HepG2 (cell line): ENCODE results near the gene ZFP36L2. TPM values are rescaled to one million over a fixed set of nuclear protein-coding genes. Genes with fewer than 3 reads are reported as not detected.

Experiments
- AGO2 ChIP-seq: fragments of 200-400 bp; formaldehyde crosslinking; optimal IDR thresholded peaks from 2 replicates; pipeline ENCODE3; 2017; ENCODE audit warnings: mild to moderate bottlenecking, low read depth, low read length, moderate library complexity
- ARHGAP35 ChIP-seq: sonication (generic); formaldehyde crosslinking; IDR thresholded peaks from 2 replicates; pipeline ENCODE4 v1.9.0; 2022; ENCODE audit warnings: mild to moderate bottlenecking, inconsistent platforms, moderate library complexity, missing genetic modification reagents, borderline replicate concordance
- GMEB2 ChIP-seq: IDR thresholded peaks from 2 replicates; pipeline ENCODE4 v1.6.1; 2016; ENCODE audit warnings: missing biosample characterization, missing genetic modification reagents, low read depth
- HIC2 ChIP-seq: sonication (generic); formaldehyde crosslinking; IDR thresholded peaks from 2 replicates; pipeline ENCODE4 v1.9.0; 2022; ENCODE audit warnings: low read depth, missing genetic modification reagents
- HOXA9 ChIP-seq: sonication (generic); formaldehyde crosslinking; IDR thresholded peaks from 2 replicates; pipeline ENCODE4 v1.8.1; 2022; ENCODE audit warnings: missing genetic modification reagents, mild to moderate bottlenecking, moderate library complexity, borderline replicate concordance
- ISX ChIP-seq: sonication (generic); formaldehyde crosslinking; conservative IDR thresholded peaks from 2 replicates; pipeline ENCODE4 v1.5.0; 2020; ENCODE audit warnings: missing genetic modification reagents
- MEIS2 ChIP-seq: sonication (generic); formaldehyde crosslinking; IDR thresholded peaks from 2 replicates; pipeline ENCODE4 v1.9.0; 2021; ENCODE audit warnings: mild to moderate bottlenecking, missing genetic modification reagents
- NPAS2 ChIP-seq: sonication (generic); formaldehyde crosslinking; IDR thresholded peaks from 2 replicates; pipeline ENCODE4 v1.8.0; 2022; ENCODE audit warnings: mild to moderate bottlenecking, missing genetic modification reagents, borderline replicate concordance
- RAD51 ChIP-seq: fragments of 450-650 bp; IDR thresholded peaks from 2 replicates; pipeline ENCODE4 v1.6.1; 2016; ENCODE audit warnings: borderline replicate concordance
- SMYD3 ChIP-seq: sonication (generic); formaldehyde crosslinking; IDR thresholded peaks from 2 replicates; pipeline ENCODE4 v1.8.1; 2023; ENCODE audit warnings: mild to moderate bottlenecking, missing genetic modification reagents
- THYN1 ChIP-seq: sonication (generic); formaldehyde crosslinking; IDR thresholded peaks from 2 replicates; pipeline ENCODE4 v1.8.1; 2023; ENCODE audit warnings: low read depth, mild to moderate bottlenecking, moderate library complexity, missing genetic modification reagents, borderline replicate concordance
- ZNF280B ChIP-seq: sonication (generic); formaldehyde crosslinking; IDR thresholded peaks from 2 replicates; pipeline ENCODE4 v1.5.0; 2020; ENCODE audit warnings: missing genetic modification reagents, mild to moderate bottlenecking, borderline replicate concordance
- ZNF335 ChIP-seq: sonication (generic); formaldehyde crosslinking; IDR thresholded peaks from 2 replicates; pipeline ENCODE4 v1.4.0; 2020; ENCODE audit warnings: missing genetic modification reagents
- polyA plus RNA-seq, 8 experiments: library from polyadenylated mRNA; depleted of rRNA in 3 of 8; stranded (reverse) in 7 of 8; unstranded in 1 of 8; fragments of >200 nt; fragmentation: Illumina TruSeq in 4 of 8; extraction: Trizol in 4 of 8; gene quantifications; 2 replicates each; pipeline versions ENCODE4 v1.2.1 to v1.2.3, GENCODE V29; 2011 to 2016; ENCODE audit warnings: low read depth in 4 of 8, missing spikeins in 1 of 8, mixed read lengths in 1 of 8; ENCODE audit not compliant: insufficient read depth in 1 of 8
- total RNA-seq, 5 experiments: library from RNA; depleted of rRNA; stranded (reverse); fragments of >200 nt; fragmentation: Illumina TruSeq; extraction: Trizol; gene quantifications; 2 replicates each; pipeline ENCODE4 v1.2.3, GENCODE V29; 2016; ENCODE audit warnings: low read depth in 1 of 5
- TF ChIP-seq, protein P1 (sequence below): IDR thresholded peaks from 2 replicates; pipeline ENCODE4 v1.6.1; 2016; ENCODE audit warnings: low read depth, control low read depth
- TF ChIP-seq, protein P2 (sequence below), 2 experiments: sonication (generic) in 1 of 2; formaldehyde crosslinking in 1 of 2; IDR thresholded peaks; 2 replicates each; pipeline versions ENCODE4 v1.4.0 to v1.6.1; 2016 to 2020; ENCODE audit warnings: borderline replicate concordance in 1 of 2, low read depth in 1 of 2, mild to moderate bottlenecking in 1 of 2, missing genetic modification reagents in 1 of 2

ZFP36L2 gene
- total and polyA plus RNA-seq, 2 of the 13 experiments (the other 11 are each of a cell fraction or from before 2014, with no cell fraction given) = 11.2 to 21.8 TPM

- TF ChIP-seq, protein P1, sequence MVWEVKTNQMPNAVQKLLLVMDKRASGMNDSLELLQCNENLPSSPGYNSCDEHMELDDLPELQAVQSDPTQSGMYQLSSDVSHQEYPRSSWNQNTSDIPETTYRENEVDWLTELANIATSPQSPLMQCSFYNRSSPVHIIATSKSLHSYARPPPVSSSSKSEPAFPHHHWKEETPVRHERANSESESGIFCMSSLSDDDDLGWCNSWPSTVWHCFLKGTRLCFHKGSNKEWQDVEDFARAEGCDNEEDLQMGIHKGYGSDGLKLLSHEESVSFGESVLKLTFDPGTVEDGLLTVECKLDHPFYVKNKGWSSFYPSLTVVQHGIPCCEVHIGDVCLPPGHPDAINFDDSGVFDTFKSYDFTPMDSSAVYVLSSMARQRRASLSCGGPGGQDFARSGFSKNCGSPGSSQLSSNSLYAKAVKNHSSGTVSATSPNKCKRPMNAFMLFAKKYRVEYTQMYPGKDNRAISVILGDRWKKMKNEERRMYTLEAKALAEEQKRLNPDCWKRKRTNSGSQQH = 0 out of 2 replicates have a peak, but pooled peaks have one; percentile 15
- TF ChIP-seq NPAS2 (CRISPR knock-in tag) = no peak
- TF ChIP-seq ISX (CRISPR knock-in tag) = 0 out of 2 replicates have a peak, but pooled peaks have one; percentile 59
- TF ChIP-seq MEIS2 (CRISPR knock-in tag) = peak; percentile 19; the same call in 1 of the 2 replicates
- peak; percentile 84; the same call in 1 of the 2 replicates for TF ChIP-seq HOXA9
- TF ChIP-seq AGO2 = peak; percentile 100
- TF ChIP-seq THYN1 = 0 out of 2 replicates have a peak, but pooled peaks have one; percentile 75
- TF ChIP-seq, protein P2, sequence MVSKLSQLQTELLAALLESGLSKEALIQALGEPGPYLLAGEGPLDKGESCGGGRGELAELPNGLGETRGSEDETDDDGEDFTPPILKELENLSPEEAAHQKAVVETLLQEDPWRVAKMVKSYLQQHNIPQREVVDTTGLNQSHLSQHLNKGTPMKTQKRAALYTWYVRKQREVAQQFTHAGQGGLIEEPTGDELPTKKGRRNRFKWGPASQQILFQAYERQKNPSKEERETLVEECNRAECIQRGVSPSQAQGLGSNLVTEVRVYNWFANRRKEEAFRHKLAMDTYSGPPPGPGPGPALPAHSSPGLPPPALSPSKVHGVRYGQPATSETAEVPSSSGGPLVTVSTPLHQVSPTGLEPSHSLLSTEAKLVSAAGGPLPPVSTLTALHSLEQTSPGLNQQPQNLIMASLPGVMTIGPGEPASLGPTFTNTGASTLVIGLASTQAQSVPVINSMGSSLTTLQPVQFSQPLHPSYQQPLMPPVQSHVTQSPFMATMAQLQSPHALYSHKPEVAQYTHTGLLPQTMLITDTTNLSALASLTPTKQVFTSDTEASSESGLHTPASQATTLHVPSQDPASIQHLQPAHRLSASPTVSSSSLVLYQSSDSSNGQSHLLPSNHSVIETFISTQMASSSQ (IDR thresholded peaks at IDR 0.05; ENCODE audit: low read depth) = 0 out of 2 replicates have a peak, but pooled peaks have one; percentile 20
- TF ChIP-seq, protein P2 (CRISPR knock-in tag; IDR thresholded peaks at IDR 0.05; ENCODE audit: borderline replicate concordance) = no peak; the same call in 1 of the 2 replicates
- no peak; the same call in 1 of the 2 replicates for TF ChIP-seq HIC2 (CRISPR knock-in tag)
- no peak for TF ChIP-seq GMEB2
- no peak; the same call in 1 of the 2 replicates for TF ChIP-seq ARHGAP35 (CRISPR knock-in tag)
- TF ChIP-seq RAD51 = no peak
- peak; percentile 86 for TF ChIP-seq ZNF335 (CRISPR knock-in tag)
- TF ChIP-seq SMYD3 (CRISPR knock-in tag) = no peak; the same call in 1 of the 2 replicates
- peak; percentile 28; the same call in 1 of the 2 replicates for TF ChIP-seq ZNF280B
Measured at GRCh38 chr2:43226955-43227829, 786 bp upstream of the ZFP36L2 start (continued).
